ENCODE data around the gene STEAP3.

Gene STEAP3

GRCh38 chr2:119245076-119245840, 21.6 kb downstream of the STEAP3 start:
- no peaks in the 10 kb centered on the region for H3K27me3 ChIP-seq
- H3K36me3 ChIP-seq = no peaks in the 10 kb centered on the region
- no peak for DNase-seq
- no peak overlapping the region for H3K4me3 ChIP-seq (ENCODE audit: low read depth, low read length)
- no peak for TF ChIP-seq CTCF (IDR thresholded peaks at IDR 0.05; ENCODE audit: low read depth, low read length)
- peaks cover 2% of the 10 kb centered on the region for H3K4me1 ChIP-seq
- no peaks in the 10 kb centered on the region for H3K9me3 ChIP-seq

GRCh38 chr2:119245841-119246230, 22.2 kb downstream of the STEAP3 start:
- Histone ChIP-seq H3K36me3 (no peaks in the 10 kb centered on the region), H3K4me3 (ENCODE audit: low read depth, low read length) (no peak overlapping the region), H3K9me3 (no peaks in the 10 kb centered on the region), H3K4me1 (no peaks in the 10 kb centered on the region; the same call in 1 of the 2 replicates), H3K27me3 (no peaks in the 10 kb centered on the region)
- no peak for TF ChIP-seq CTCF (IDR thresholded peaks at IDR 0.05; ENCODE audit: low read depth, low read length)
- no peak for DNase-seq

DNA sequence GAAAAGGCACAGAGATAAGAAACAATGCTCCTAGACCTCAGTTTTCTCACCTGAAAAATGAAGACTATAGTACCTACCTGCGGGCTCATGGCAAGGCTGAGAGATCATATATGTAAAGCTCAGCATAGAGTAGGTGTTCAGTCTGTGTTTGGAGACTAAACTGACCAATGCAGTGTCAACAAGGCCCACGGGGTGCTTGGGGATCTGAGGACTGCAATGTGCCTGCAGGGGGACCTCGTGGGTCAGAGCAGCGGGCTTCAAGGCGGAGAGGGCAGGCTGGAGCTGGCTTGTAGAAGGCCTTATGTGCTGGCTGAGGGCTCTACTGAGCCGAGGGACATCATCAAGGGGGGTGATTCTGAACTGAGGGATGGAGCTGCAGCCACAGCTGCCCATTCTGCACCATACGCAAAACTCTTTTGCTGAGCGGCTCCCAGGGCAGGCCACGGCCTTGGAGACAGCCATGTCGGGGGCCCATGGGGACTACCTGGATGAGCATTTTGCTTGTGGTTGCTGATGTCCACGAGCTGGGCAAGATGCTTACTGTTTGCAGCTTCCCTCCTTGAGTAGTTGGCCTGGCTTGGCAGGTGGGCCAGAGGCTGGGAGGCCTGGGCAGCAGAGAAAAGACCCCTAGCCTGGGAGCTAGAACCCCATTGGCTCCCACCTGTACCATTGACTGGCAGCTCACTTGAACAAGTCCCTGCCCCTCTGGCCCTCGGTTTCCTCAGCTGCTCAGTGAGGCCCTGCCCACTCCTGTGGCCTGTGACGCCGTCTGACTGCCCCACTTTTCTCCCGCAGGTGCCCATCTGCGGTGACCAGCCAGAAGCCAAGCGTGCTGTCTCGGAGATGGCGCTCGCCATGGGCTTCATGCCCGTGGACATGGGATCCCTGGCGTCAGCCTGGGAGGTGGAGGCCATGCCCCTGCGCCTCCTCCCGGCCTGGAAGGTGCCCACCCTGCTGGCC, 23.5 kb downstream of the STEAP3 start:
- Histone ChIP-seq H3K4me1 (no peaks in the 10 kb centered on the region), H3K36me3 (no peaks in the 10 kb centered on the region), H3K4me3 (ENCODE audit: low read depth, low read length) (no peak overlapping the region), H3K27me3 (no peaks in the 10 kb centered on the region), H3K9me3 (no peaks in the 10 kb centered on the region)
- DNase-seq = no peak
- no peak for TF ChIP-seq CTCF (IDR thresholded peaks at IDR 0.05; ENCODE audit: low read depth, low read length)

- Histone ChIP-seq H3K4me3 (ENCODE audit: low read depth, low read length) (no peak overlapping the region), H3K9me3 (no peaks in the 10 kb centered on the region), H3K36me3 (no peaks in the 10 kb centered on the region), H3K4me1 (no peaks in the 10 kb centered on the region), H3K27me3 (no peaks in the 10 kb centered on the region)
- no peak for DNase-seq
- no peak for TF ChIP-seq CTCF (IDR thresholded peaks at IDR 0.05; ENCODE audit: low read depth, low read length)
Measured at GRCh38 chr2:119247844-119248271, 24.2 kb downstream of the STEAP3 start.

GRCh38 chr2:119248311-119248710, 24.7 kb downstream of the STEAP3 start:
- Histone ChIP-seq H3K27me3 (no peaks in the 10 kb centered on the region), H3K36me3 (no peaks in the 10 kb centered on the region), H3K4me1 (no peaks in the 10 kb centered on the region), H3K9me3 (no peaks in the 10 kb centered on the region), H3K4me3 (ENCODE audit: low read depth, low read length) (no peak overlapping the region)
- no peak for TF ChIP-seq CTCF (IDR thresholded peaks at IDR 0.05; ENCODE audit: low read depth, low read length)
- no peak for DNase-seq
